ENCODE data around the gene PSMD3.
"Not testable (repeated sequence)": the region's sequence is repeated elsewhere in the genome, so short reads cannot be mapped to it uniquely, and the experiment has no call there.

Gene PSMD3

DNA sequence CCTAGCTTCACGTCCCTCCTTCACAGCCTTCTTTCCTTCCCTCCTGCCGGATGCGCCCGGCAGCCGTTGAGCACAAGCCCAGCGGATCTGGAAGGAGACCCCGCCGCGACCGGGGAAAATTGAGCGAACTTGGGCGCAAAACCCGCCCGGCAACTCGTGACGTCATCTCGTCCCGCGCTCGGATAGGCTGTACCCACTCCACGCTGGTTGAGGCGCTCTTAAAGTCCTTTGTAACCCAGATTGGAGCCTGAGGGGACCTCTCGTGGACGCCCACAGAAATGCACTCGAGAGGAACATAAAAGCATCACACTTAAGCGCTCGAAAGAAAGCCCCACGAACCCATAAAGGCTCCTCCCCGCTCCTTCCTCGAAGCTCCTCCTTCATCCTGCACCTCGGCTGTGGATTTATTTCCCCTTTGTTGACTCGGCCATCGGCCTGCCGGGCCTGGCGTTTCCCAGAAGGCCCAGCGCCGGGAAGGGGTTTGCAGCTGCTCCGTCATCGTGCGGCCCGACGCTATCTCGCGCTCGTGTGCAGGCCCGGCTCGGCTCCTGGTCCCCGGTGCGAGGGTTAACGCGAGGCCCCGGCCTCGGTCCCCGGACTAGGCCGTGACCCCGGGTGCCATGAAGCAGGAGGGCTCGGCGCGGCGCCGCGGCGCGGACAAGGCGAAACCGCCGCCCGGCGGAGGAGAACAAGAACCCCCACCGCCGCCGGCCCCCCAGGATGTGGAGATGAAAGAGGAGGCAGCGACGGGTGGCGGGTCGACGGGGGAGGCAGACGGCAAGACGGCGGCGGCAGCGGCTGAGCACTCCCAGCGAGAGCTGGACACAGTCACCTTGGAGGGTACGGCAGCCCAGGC lies at the start of gene PSMD3:
Gene PSMD3, plus strand, starts transcription at position 457 of the 856 bp plus-strand sequence. Its CDS starts 164 bp downstream, at position 621.
- peak; percentile 98 for DNase-seq

DNA sequence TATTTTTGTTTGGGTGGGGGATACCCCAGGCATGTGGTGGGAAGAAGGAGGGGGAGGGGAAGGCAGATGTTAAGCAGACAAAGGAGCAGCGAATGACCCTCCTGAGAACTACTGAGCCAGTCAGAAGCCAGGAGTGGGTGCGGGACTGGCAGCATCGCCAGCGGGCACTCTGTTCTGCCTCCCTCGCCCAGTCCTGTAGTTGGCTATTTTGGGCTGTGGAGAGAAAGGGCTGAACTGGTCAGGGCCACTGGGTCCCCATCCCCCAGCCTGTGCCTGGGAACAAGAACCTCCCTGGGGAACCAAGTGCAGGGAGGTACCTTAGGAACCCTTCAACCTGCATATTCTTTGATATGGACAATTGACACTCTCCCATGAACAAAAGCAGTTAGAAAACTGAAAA lies 46.7 kb upstream of the PSMD3 start:
- DNase-seq, result no peak

DNA sequence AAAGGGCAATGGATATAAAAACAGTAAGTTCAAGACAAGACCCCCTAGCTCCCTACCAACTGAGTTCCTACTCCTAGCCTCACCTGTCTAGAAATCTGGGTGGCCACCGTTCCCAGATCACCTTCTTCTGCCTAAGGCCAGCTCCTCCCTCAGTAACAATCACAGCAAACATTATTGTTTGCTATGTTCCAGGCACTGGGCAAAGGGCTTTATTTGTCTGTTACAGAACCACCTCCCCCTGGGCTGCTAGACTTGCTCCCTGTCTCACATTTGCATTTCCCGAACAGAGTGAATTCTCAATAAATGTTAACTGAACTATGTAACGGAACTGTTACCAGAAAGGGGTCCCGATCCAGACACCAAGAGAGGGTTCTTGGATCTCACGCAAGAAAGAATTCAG lies 46.3 kb upstream of the PSMD3 start:
- no peak for DNase-seq

DNA sequence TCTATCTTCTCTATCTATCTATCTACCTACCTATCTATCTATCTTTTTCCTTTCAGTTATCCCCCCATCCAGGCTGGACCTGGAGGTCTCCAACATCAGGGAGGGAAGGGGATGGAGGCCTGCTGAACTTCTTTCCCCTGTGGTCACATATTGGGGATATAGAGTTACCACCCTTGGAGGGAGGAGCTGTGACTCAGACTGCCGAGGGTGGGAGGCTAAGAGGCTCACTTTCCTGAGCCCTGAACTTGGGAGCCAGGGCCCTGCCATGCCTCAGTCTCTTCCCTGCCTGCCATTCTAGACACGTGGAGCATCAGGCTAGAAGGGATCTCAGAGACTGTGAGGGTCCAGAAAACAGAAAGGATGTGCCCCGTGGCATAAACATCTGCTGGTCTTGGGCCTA lies 44.7 kb upstream of the PSMD3 start:
- DNase-seq, result no peak

DNA sequence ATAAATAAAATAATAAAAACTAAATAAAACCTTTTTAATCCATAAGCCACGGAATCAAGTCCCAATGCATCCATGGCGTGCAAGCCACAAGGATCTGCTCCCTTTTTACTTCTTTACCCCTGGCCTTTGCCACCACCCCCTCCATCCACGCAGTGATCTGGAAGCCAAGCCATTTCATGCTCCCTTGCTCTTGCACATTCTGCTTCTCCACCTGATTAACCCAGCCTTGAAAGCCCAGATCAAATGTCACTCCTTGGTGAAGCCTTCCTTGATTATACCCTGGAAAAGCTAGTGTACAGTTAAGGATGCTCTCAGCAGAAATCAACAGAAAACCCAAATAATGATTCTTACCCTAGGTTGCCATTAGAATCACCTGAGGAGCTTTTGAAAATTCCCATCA lies 43.2 kb upstream of the PSMD3 start:
- DNase-seq, result no peak

DNA sequence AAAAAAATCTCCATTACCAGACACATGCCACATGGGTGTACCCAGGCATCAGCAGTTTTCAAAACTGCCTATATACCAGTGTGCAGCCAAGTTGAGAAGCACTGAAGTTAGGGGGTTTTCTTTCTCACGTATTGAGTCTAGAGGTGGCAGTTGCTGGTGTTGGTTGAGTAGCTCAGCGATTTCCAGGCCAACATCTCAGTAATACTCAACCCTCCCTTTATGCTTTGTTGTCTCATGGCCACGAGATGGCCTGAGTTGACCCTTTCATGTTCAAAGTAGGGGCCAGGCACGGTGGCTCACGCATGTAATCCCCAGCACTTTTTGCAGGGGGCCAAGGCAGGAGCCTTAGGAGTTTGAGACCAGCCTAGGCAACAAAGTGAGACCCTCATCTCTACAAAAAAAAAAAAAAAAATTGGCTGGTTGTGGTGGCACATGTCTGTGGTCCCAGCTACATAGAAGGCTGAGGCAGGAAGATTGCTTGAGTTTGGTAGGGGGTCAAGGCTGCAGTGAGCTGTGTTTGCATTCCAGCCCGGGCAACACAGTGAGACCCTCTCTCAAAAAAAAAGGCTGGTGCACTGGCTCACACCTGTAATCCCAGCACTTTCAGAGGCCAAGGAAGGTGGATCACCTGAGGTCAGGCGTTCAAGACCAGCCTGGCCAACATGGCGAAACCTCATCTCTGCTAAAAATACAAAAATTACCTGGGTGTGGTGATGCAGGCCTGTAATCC lies 42.3 kb upstream of the PSMD3 start:
- no peak for DNase-seq

DNA sequence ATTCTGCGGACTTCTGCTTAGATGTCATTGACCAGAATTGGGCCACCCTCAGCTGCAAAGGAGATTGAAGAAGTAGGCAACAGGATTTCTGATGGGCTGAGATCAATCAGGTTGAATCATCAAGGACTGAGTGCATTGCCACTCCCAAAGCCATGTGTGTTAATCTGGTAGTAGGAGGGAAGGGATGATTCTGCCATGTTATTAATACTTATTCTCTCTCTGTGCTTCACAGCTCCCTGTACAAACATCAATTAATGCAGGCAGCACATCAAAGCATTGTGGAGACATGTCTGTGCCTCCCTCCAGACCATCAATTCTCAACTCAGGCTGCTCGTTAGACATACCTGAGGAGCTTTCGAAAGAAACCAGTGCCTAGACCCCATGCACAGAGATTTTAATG lies 41.5 kb upstream of the PSMD3 start:
- DNase-seq, result no peak

DNA sequence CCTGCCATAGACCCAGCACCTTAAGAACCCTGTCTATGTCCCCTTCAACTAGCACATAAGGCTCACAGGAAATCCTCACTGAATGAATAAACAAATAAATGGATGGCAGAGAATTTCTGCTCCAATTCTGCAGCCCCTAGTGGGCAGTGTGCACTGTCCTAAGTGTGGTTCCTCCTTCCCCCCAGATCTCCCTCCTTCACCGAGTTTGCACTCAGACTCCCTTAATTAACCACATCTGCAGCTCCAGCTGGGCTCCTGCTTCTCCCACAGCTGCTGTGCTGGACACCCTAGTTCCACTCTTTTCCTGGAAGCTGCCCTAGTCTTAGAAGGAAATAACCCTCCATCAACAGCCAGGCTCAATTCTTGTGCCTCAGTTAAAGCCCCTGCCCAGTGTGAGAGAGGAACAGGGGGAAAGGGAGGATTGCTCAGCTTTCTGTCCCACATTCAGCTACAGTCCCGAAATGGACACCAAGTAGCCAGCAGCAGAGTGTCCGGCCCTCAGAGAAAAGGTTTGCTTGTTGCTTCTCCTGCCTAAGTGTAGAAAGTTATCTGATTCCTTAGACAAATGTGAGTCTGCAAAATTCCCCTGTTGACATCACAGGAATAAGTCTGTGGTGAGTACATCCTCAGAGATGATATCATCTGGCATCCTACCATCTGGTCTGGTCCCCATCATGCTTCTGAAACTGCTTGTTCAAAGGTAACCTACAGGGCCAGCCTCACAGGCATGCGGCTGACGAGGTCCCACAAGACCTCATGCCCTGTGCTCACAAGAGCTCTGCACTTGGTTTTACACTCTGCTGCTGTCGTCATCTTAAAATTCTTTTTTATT lies 40.8 kb upstream of the PSMD3 start:
- no peak for DNase-seq

DNA sequence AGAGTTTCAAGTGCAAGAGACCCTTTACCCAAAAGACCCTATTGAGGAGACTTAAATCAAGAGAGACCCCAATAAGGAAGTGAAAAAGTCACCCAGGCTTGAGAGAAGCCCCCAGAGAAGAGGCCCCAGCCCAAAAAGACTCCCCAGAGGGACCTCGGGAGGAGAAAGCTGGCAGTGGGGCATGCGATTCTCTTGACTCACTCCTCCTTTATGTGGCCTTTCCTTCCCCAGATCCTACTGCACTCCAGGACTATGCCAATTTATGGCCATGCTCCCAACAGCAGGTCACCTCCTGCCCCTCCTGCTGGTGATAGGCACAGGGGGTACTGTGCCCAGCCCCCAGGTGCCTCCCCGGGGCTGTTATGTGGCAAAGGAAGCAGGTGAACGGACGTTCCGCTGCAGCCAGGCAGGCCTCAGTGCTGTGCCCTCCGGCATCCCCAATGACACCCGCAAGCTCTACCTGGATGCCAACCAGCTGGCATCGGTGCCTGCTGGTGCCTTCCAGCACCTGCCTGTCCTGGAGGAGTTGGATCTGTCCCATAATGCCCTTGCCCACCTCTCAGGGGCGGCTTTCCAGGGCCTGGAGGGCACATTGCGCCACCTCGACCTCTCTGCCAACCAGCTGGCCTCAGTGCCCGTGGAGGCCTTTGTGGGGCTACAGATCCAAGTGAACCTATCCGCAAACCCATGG lies 36.8 kb upstream of the PSMD3 start:
- no peak for DNase-seq

DNA sequence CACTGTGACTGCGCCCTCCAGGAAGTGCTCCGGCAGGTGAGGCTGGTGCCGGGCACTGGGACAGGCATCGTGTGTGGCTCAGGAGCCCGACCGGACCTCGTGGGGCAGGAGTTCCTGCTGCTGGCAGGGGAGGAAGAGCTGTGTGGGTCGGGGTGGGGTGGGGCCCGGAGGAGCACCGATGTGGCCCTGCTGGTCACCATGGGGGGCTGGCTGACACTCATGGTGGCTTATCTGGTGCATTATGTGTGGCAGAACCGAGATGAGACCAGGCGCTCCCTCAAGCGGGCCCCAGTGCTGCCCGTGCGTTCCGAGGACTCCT lies 36.3 kb upstream of the PSMD3 start:
- no peak for DNase-seq

DNA sequence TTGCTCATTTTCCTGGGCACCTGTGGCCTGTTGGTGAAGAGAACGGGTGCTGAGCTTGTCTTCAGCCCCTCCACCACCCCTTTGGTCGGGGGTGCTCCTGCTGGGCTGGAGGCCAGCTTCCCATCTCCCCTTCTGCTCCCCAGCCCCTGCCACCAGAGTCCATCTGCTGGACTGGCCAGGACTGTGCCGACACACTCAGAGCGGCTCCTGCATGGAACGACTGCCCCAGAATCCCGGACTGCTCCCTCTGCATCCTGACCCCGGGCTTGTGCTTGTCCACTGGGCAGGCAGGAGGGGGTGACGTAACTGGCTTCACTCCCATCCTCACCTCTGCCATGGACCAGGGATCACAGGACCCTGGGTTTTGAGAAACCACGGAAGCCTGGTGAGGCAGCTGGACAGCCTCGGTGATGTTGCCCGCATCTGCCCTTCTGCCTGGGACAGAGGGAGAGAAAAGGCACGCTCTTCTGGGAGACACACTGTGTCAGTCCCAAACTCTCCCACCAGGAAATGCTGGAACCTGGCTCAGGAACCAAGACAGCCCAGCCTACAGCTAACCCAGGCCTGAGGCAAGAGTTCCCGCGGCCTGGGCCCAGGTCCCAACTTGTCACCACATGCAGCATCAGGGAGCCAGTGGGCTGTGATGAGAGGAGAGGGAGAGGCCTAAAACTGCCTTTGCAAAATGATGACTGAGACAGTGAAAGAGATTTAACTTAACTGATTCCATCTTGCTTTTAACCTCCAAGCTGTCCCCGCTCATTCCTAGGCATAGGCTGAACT lies 33.9 kb upstream of the PSMD3 start:
- no peak for DNase-seq

DNA sequence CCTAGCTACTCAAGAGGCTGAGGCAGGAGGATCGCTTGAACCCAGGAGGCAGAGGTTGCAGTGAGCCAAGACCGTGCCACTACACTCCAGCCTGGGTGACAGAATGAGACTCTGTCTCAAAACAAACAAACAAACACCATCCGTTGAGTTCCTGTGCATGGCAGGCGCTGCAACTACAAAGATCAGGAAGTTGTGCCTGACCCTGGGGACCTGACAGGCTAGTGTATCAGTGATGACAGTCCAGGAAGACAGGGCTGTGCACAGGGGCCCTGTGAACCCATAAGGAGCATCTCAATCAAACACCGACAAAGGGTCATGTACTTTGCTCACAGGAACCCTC lies 32.1 kb upstream of the PSMD3 start:
- not testable (repeated sequence) for DNase-seq

DNA sequence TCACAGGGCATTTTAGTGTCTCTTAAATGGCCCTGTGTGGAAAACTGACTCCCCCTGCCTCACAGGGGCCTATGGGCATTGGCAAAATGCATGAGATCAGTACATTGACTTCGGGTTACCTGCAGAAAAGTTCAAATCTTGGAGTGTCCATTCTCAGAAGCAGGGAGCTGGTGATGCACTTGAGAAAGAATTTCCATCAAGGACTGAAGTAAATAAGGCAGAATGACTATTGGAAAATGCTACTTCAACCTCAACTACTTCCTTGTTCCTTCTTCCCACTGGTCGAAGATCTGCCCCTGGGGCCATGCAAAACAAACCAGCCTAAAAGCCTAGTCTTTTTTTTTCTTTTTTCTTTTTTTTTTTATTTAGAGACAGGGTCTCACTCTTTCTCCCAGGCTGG lies 31.6 kb upstream of the PSMD3 start:
- DNase-seq, result no peak

DNA sequence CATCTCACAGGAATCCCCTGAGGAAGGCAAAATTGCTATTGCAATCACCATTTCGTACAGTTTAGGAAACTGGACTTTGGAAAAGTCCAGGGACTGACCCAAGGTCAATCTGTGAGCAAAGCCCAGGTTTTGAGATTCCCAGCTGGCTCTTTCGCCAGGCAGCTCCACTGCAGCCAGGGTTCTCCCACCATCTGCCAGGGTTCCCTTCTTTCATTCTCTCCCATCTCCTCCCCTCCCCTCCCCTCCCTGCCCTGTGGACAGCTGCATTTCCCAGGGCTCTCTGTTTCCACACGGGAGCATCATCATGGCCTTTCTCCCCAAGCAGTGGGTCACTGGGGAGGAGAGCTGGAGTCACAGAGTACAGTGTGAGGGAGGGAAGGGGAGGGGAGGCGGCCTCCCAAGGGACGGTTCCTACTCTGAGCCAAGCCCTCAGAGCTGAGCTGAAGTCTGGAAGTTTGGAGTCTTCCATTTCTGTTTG lies 29.7 kb upstream of the PSMD3 start:
- no peak for DNase-seq

DNA sequence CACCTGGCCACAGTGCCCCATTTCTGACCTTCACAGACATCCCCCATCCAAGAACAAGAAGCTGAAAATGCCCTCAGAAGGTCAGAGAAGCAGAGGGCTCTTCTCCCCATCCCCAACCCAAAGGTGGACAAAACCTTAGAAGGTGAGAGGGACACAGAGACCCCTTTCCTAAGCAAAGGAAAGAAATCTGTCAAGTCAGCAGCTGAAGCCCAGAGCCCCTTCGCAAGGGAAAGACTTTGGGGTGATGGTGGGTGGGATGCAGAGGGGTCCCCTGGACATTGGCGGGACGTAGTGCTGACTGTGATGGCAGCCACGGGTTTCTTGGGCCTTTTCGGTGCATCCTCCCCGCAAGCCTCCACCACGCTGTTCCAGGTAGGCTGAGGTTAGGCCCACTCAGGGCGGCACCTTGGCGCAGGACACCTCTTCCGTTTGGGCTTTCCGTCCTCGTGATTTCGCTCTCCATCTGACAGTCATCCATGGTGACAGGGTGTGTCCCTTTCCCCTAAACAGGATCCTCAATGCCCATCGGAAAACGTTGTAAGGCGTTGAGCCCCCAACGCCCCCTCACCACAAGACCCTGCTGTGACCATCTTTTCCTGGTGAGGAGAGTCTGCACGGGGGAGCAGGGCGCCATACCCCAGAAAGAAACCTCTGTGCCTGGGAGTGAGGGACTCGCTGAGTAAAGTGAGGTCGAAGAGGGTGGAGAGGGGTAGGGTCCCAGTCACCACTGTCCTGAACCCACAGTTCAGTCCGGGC lies 28.5 kb upstream of the PSMD3 start:
- no peak for DNase-seq

DNA sequence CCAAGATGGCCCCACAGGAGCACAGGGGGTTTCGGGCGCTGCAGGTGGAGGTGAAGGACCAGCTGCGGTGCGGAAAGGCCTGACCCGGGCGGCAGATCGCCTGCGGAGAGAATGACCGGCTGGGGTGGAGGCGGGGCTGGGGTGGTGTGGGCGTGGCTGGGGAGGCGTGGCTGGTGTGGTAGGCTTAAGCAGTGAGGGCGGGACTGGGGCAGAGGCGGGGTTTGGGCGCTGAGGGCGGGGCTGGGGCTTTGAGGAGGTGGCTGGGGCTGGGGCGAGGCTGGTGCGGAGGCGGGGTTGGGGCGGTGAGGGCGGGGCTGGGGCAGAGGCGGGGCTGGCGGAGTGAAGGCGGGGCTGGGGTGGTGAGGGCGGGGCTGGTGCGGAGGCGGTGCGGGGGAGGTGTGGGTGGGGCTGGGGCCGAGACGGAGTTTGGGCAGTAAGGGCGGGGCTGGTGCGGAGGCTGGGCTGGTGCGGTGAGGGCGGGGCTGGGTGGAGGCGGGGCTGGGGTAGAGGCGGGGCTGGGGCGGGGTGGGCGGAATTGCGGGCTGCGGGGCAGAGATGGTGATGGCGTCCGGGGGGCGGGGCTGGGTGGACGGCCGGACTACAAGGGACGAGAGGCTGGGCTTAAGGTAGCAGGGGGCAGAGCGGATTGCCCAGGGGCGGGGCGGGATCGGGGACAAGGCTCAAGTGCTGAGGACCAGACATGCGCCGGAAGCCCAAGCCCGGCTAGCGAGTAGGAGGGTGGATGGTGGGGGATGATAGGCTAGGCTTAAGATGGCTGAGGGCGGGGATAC lies 27.7 kb upstream of the PSMD3 start:
- peak; percentile 92 for DNase-seq

DNA sequence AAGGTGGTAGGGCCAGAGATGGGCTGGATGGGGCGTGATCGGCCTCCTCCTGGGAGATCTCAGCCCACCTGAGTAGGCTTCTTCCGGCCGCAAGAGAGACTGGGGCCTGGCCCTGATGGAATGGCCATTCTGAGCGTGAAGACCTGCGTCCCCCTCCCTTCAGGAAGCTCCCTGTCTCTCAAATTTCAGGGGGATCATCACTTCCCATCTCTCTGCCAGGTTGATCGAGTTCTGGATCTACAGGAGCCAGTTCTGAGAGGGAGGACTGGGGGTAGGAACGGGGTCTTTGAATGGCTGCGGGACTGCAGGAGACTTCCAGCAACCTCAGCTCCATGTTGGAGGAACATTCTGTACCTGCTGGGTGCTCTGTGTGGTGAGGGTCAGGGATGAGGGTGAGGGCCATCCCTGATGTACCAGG lies 27.1 kb upstream of the PSMD3 start:
- no peak for DNase-seq

DNA sequence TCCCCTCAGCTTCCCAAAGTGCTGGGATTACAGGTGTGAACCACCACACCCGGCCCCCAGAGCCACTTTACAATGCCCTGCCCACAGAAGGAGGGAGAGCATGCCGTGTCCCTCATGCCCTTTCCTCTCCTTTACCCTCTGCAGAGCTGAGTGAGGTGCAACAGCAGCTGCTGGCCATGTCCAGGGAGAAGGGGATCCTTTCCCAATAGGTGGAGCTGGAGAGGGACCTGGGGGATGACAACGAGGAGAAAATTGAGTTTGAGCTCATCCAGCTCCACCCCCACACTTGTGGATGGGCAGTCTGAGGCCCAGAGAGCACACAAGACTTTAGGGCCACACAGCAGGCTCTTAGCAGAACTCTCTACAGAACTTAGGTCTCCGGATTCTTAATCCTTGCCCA lies 25.7 kb upstream of the PSMD3 start:
- DNase-seq, result no peak

DNA sequence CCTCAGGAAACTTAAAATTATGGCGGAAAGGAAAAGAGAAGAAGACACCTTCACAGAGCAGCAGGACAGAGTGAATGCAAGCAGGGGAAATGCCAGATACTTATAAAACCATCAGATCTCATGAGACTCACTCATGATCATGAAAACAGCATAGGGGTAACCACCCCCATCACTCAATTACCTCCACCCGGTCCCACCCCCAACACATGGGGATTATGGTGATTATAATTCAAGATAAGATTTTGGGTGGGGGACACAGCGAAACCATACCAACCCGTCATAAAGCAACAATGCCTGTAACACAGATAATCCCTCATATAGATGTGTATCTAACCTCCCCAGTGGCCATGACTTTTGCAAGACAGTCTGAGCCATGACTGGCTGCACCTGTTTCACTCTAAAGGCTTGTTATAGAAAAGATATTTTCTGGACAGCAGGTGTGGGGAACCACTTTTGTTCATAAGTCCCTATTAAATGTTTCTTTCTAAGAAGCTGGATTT lies 24.8 kb upstream of the PSMD3 start:
- DNase-seq, result no peak

DNA sequence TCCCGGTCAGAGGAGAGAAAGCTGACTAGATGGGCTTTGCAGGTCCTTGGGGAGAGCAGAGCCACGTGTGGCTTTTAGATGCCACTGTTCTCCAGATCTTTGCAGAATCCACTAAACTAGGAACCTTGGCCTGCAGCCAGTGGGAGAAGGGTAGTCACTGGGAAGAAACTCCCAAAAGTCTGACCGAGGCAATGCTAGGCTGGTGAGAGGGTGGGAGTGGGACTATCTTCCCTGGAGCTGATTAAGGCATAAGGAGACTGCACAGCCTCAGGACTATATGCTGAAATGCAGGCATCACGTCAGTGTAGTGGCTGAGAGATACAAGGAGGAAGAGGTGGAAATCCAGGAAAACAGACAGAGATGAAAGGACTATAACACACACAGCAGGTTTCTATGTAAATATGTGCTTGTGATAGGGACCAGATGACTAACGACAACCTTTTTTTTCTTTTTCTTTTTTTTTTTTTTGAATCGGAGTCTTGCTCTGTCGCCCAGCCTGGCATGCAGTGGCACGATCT lies 20.0 kb upstream of the PSMD3 start:
- no peak for DNase-seq
